Fibroblast of mammary gland (primary cell): ENCODE results near the gene HAND2.

Experiments used
- DNase-seq: peaks from one replicate; pipeline ENCODE4 v3.0.0-alpha.2; 2010; ENCODE audit warnings: low read depth
- H3K4me3 ChIP-seq: 2 replicates; pipeline ENCODE4 v1.5.1; 2011; ENCODE audit warnings: low read depth, mild to moderate bottlenecking, low read length, moderate library complexity; ENCODE audit not compliant: control insufficient read depth
- TF ChIP-seq, protein P1 (sequence below): conservative IDR thresholded peaks from 2 replicates; pipeline ENCODE4 v1.5.1; 2011; ENCODE audit warnings: low read depth, low read length, inconsistent platforms; ENCODE audit not compliant: control insufficient read depth, insufficient read depth

The HAND2 gene

DNA sequence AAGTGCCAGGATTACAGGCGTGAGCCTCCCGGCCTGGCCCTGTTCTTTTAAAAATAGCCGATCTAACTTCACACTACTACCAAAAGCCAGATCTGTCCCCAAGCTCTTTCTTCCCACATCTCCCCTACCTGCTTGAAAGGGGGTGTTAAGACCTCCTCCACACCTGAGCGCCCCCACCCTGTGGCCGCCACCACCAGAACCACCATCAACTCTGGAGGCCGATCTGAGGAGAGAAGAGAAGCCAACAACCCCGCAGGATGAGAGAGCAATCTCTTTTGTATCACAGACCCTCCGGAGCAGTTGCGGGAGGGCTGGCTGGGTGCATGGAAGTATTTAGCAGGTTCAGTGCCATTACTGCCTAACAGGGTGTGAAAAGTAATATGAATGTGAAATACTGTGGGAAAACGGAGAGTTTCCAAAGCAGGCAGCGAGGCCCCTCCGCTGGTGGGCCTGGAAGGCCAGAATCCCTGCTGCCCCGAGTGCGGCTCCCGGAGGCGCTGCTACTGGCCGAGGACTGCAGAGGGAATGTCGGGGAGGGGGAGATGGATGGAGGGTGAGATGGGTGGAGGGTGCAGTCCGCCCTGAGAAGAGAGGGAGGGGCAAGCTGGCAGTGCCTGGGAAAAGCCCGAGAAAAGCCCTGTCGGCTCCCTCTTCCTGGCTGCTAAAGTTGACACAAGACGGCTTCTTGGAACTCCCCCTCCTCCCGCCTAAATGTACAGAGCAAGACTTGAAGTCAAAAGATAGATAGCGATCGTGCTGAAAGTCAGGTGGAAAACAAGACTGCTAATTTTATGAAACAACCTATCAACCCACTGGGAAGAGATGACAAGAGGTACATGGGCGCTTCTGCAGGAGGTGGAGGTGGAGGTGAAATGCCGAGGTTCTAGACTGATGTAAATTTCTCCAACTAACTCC lies 22.3 kb downstream of the HAND2 start:
- TF ChIP-seq, protein P1, sequence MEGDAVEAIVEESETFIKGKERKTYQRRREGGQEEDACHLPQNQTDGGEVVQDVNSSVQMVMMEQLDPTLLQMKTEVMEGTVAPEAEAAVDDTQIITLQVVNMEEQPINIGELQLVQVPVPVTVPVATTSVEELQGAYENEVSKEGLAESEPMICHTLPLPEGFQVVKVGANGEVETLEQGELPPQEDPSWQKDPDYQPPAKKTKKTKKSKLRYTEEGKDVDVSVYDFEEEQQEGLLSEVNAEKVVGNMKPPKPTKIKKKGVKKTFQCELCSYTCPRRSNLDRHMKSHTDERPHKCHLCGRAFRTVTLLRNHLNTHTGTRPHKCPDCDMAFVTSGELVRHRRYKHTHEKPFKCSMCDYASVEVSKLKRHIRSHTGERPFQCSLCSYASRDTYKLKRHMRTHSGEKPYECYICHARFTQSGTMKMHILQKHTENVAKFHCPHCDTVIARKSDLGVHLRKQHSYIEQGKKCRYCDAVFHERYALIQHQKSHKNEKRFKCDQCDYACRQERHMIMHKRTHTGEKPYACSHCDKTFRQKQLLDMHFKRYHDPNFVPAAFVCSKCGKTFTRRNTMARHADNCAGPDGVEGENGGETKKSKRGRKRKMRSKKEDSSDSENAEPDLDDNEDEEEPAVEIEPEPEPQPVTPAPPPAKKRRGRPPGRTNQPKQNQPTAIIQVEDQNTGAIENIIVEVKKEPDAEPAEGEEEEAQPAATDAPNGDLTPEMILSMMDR, result no peak
- no peak overlapping the region for H3K4me3 ChIP-seq
- DNase-seq, result no peak

DNA sequence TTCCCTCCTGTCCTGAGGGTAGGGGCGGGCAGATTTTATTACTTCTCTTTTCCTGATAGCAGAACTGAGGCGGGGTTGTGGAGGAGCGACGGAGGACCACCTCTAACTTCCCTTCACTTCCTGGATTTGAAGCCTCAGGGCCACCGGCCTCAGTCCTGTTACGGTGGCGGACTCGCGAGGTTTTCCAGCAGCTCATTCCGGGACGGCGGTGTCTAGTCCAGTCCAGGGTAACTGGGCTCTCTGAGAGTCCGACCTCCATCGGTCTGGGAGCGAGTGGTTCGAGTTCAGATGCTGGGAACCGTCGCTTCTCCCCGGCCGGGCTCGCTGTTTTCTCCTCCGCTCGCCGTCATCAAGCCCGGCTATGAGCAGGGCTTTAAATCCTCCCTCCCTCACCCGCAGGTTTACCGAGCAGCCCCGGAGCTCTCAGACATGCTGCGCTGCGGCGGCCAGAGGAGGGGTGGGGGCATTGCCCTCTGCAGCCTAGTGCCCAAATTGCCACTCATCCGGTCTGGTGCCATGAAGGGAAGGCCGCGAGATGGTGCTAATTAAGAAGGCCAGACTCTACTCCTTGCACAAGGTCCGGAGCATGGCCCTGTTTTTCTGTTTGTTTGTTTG lies 23.3 kb downstream of the HAND2 start:
- TF ChIP-seq, protein P1, result no peak
- DNase-seq, result no peak
- no peak overlapping the region for H3K4me3 ChIP-seq

DNA sequence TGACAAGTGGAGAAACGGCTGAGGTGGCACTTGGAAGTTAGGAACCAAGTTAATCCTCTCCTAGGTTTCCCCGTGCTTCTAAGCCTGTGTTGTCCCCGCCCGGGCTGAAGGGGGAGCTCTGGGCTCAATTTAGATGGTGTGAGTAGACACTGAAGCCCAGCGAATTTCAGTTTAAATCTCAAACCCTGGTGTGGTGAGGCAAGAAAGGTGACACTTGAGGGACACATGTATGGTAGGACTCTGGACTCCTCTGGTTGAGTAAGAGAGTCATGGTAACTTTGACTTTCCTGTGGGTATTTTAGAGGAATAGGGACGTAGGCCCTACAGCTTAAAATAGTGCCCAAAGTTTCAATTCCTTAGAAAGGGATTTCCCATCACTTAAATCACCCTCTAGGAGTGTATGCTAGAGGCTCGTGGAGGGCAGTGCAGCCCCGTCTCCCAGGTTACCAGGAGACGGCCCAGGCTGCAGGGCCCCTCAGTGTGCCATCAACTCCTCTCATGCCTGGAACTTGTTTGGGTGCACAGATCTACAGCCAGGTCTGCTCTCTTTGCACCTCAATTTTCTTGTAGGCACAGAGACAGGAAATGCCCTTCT lies 24.0 kb downstream of the HAND2 start:
- DNase-seq, result peak; percentile 70
- H3K4me3 ChIP-seq, result no peak overlapping the region
- TF ChIP-seq, protein P1, result peak; percentile 86

DNA sequence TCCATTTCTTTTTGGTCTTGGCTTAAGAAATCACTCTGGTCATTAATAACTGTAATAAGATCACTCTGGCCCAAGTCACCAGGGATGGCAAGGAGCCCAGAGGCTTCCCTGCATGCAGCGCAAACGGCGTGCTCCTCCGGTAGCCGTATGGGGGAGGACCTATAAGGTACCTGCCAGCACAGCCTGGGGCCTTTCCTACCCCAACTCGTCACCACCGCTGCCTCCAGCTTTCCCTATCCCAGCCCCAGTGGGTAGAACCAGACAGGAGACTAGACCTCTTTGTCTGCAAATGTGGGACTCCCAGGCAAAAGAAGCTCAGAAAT lies 25.9 kb downstream of the HAND2 start:
- TF ChIP-seq, protein P1, result no peak
- no peak overlapping the region for H3K4me3 ChIP-seq
- peak; percentile 49 for DNase-seq

DNA sequence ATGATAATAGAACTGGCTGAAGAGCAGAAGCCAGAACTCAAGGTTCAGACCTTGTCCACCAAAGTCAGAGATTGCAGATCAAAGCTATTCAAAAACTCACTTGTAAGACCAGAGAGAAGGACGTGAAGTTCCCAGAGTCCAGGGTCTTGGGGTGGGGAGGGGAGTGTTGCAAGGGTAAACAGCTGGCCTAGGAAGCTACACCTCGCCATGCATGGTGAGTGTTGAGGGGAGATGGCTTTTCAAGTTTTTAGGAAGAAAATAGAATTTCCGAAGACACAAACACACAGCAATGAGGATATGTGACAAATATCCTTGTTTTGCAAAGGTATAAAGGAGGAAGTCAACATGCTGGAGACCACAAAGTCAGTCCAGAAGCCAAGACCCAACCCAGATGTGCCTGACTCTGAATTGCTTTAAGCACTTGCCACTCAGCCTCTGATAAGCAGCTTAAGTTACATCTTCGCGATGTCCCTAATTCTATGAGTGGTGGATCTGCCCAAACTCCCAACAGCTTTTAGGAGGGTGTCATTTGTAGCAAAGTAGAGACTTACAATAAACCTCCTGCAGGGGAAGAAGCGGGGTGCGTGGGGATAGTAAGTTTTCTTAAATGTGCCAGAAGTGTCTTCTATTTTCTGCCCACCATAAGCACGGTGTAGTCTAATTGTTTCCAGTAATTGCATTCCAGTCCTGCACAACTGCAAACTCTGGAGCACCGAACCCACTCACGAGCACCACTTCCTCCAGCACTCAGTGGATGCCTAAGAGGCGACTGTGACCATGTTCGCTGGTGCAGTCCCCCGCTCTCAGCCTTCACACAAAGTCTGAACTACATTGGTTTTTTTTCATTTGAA lies 26.5 kb downstream of the HAND2 start:
- TF ChIP-seq, protein P1, result no peak
- DNase-seq, result no peak
- H3K4me3 ChIP-seq, result no peak overlapping the region

DNA sequence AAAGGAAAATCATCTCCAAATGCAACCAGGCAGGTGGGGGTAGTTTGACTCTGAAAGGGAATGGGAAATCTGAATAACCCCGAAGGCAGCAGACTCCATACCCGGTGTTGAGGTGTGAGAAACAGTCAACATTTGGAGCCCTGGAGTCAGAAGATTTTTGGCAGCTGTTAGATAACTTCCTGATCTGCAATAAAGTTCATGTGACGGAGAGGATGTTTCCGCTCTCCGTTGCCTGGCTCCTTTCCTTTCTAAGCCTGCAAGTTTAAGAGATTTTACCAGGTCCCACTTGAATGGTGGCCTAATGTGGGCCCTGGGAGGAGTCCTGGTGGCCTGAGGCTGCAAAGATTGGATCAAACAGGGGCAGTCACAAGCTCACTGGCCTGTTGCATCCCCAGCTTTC lies 27.7 kb downstream of the HAND2 start:
- TF ChIP-seq, protein P1, result no peak
- H3K4me3 ChIP-seq, result no peak overlapping the region
- DNase-seq, result no peak
